HG02840 (cell line): ENCODE measurements around the gene XKR3.
"Not testable (repeated sequence)": the region's sequence is repeated elsewhere in the genome, so short reads cannot be mapped to it uniquely, and the experiment has no call there.

Source experiments
- ATAC-seq: cut with Tn5 transposase; IDR thresholded peaks from one replicate; pipeline ENCODE4 v1.9.1; 2021; ENCODE audit warnings: mild to moderate bottlenecking, moderate library complexity, moderate number of reproducible peaks; ENCODE audit not compliant: unreplicated experiment, low FRiP score

Gene XKR3

GRCh38 chr22:16807109-16807508 is 18.1 kb downstream of the XKR3 start:
- ATAC-seq = no peak

- ATAC-seq = no peak
These were observed 18.8 kb downstream of the XKR3 start for GRCh38 chr22:16806401-16806800.

- no peak for ATAC-seq
These were observed 20.3 kb downstream of the XKR3 start for GRCh38 chr22:16804882-16805281.

- ATAC-seq = no peak
These were observed 21.8 kb downstream of the XKR3 start for GRCh38 chr22:16803255-16803917.

- ATAC-seq = no peak
These were observed 23.6 kb downstream of the XKR3 start for GRCh38 chr22:16801571-16801970.

- no peak for ATAC-seq
These were observed 24.1 kb downstream of the XKR3 start for GRCh38 chr22:16801088-16801487.

- no peak for ATAC-seq
These were observed 24.9 kb downstream of the XKR3 start for GRCh38 chr22:16800358-16800757.

- ATAC-seq = not testable (repeated sequence)
These were observed 29.7 kb downstream of the XKR3 start for GRCh38 chr22:16795504-16795903.

- no peak for ATAC-seq
These were observed 31.4 kb downstream of the XKR3 start for GRCh38 chr22:16793831-16794230.

- no peak for ATAC-seq
These were observed 35.2 kb downstream of the XKR3 start for GRCh38 chr22:16789860-16790493.

GRCh38 chr22:16783930-16784354 is 41.3 kb downstream of the XKR3 start:
- no peak for ATAC-seq

GRCh38 chr22:16783453-16783852 is 41.8 kb downstream of the XKR3 start:
- ATAC-seq = no peak

- no peak for ATAC-seq
These were observed 43.4 kb downstream of the XKR3 start for GRCh38 chr22:16781764-16782329.

- ATAC-seq = no peak
These were observed 44.0 kb downstream of the XKR3 start for GRCh38 chr22:16781074-16781763.

- no peak for ATAC-seq
These were observed 47.8 kb downstream of the XKR3 start for GRCh38 chr22:16777284-16777924.

- ATAC-seq = no peak
These were observed 49.1 kb downstream of the XKR3 start for GRCh38 chr22:16776080-16776479.

- no peak for ATAC-seq
These were observed 50.2 kb downstream of the XKR3 start for GRCh38 chr22:16774911-16775500.

- not testable (repeated sequence) for ATAC-seq
These were observed 53.6 kb downstream of the XKR3 start for GRCh38 chr22:16771569-16771968.

GRCh38 chr22:16767927-16768326 is 57.3 kb downstream of the XKR3 start:
- not testable (repeated sequence) for ATAC-seq

GRCh38 chr22:16762224-16762623 is 63.0 kb downstream of the XKR3 start:
- ATAC-seq = not testable (repeated sequence)
